Upper lobe of right lung (tissue), 1 donor: Measurements from ENCODE around the gene CDH4. TPM values are rescaled to one million over a fixed set of nuclear protein-coding genes. Genes with fewer than 3 reads are reported as not detected.

Experiments
- ATAC-seq: fragments of 200-7000 bp; cut with Tn5 transposase; one replicate; pipeline ENCODE4 v1.9.1; 2020; ENCODE audit warnings: mild to moderate bottlenecking, moderate library complexity
- DNase-seq: peaks from one replicate; pipeline ENCODE4 v3.0.0-alpha.2; 2020
- H3K27ac ChIP-seq: fragments of 200-600 bp; one replicate; pipeline ENCODE4 v1.8.0; 2022
- H3K27me3 ChIP-seq: fragments of 200-600 bp; one replicate; pipeline ENCODE4 v1.8.0; 2022; ENCODE audit warnings: mild to moderate bottlenecking
- H3K36me3 ChIP-seq: fragments of 200-600 bp; one replicate; pipeline ENCODE4 v1.8.0; 2022
- H3K4me1 ChIP-seq: fragments of 200-600 bp; one replicate; pipeline ENCODE4 v1.8.0; 2022
- H3K4me3 ChIP-seq: fragments of 200-600 bp; one replicate; pipeline ENCODE4 v1.8.0; 2022; ENCODE audit warnings: mild to moderate bottlenecking
- H3K9me3 ChIP-seq: fragments of 200-600 bp; one replicate; pipeline ENCODE4 v1.8.0; 2022
- intact Hi-C: fragments of 100-400 bp; cut with DNase I; formaldehyde crosslinking; loops from one replicate; pipeline ENCODE4 v1.11.0; 2022
- total RNA-seq: library from RNA; stranded (reverse); fragmentation: NEBNext Ultra II Directional; extraction: Animal tissue kit (Norgen Biotek cat#: 25700); gene quantifications from one replicate; pipeline ENCODE4 v1.2.1, GENCODE V29; 2021
- TF ChIP-seq, protein P1 (sequence below): fragments of 200-600 bp; IDR thresholded peaks from one replicate; pipeline ENCODE4 v1.8.0; 2022; ENCODE audit warnings: antibody characterized with exemption
- donor health status: DM: no; HTN: yes; CAD: no; lungs with severe emphysema.

CDH4 gene
- total RNA-seq, 1 donor from 2014 or later, result 0.23 TPM

DNA sequence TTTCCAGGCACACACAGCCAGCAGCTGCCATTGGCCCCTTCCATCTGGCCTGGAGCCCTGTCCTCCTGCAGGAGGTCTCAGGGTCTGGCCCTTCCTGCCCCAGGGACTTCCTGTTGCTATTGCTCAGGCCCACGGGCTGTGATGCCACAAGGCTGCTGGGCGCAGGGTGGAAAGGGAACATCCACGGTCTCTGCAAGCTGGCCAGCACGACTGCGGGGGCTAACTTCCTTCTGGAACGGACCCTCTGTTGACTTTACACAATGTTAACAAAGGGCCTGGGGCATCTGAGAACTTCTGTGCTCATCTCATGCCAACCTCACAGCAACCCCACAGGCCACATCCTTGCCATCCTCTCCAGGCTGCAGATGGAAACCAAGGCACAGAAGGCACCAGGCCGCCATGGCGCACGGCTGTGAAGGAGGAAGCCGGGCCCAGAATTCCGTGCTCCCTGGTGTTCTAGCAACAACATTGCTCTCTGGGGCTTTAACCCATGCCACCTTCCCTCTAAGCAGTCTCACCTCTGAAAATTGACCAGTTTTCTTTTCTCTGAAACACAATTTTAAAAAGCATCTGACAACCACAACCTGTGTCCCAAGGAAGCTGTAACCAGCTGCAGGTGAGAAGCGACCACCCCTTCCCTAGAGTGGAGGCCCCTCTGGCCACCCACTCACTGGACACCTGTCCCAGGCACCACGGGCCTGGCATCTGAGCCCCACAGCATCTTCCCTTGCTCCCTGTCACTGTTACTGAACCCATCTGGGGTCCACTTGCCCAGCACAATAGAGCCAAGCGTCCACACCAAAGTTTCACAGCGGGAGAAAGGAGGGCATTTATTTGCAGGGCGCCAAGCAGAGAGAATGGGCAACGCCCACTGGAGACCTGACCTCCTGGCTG, 261.3 kb downstream of the CDH4 start:
- ATAC-seq, result no peak
- H3K9me3 ChIP-seq, result no peaks in the 10 kb centered on the region
- H3K27me3 ChIP-seq, result no peaks in the 10 kb centered on the region
- intact Hi-C loops, result no loop called here
- H3K36me3 ChIP-seq, result no peaks in the 10 kb centered on the region
- H3K4me3 ChIP-seq, result no peak overlapping the region
- peak; percentile 46 for DNase-seq
- no peak overlapping the region for H3K27ac ChIP-seq
- TF ChIP-seq, protein P1, sequence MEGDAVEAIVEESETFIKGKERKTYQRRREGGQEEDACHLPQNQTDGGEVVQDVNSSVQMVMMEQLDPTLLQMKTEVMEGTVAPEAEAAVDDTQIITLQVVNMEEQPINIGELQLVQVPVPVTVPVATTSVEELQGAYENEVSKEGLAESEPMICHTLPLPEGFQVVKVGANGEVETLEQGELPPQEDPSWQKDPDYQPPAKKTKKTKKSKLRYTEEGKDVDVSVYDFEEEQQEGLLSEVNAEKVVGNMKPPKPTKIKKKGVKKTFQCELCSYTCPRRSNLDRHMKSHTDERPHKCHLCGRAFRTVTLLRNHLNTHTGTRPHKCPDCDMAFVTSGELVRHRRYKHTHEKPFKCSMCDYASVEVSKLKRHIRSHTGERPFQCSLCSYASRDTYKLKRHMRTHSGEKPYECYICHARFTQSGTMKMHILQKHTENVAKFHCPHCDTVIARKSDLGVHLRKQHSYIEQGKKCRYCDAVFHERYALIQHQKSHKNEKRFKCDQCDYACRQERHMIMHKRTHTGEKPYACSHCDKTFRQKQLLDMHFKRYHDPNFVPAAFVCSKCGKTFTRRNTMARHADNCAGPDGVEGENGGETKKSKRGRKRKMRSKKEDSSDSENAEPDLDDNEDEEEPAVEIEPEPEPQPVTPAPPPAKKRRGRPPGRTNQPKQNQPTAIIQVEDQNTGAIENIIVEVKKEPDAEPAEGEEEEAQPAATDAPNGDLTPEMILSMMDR, result no peak
- no peaks in the 10 kb centered on the region for H3K4me1 ChIP-seq

DNA sequence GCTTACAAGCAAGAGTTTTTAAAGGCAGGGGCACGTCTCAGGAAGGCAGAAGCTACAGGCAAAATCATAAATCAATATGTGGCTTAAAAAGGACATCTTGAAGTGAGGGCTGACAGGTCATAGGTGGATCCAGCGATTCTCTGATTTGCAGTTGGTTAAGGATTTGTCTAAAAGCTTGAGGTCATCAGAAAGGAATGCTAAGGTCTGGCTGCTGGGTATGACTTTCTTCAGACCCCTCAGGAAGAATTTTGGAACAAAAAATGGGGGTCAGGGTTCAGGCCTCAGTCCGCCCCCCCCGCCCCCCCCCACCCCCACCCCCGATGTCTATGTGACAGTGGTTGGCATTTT, 261.9 kb downstream of the CDH4 start:
- TF ChIP-seq, protein P1, result no peak
- no peaks in the 10 kb centered on the region for H3K4me1 ChIP-seq
- H3K27ac ChIP-seq, result no peak overlapping the region
- intact Hi-C loops, result no loop called here
- ATAC-seq (no peak), DNase-seq (no peak)
- H3K27me3 ChIP-seq, result no peaks in the 10 kb centered on the region
- no peaks in the 10 kb centered on the region for H3K9me3 ChIP-seq
- H3K4me3 ChIP-seq, result no peak overlapping the region
- no peaks in the 10 kb centered on the region for H3K36me3 ChIP-seq

DNA sequence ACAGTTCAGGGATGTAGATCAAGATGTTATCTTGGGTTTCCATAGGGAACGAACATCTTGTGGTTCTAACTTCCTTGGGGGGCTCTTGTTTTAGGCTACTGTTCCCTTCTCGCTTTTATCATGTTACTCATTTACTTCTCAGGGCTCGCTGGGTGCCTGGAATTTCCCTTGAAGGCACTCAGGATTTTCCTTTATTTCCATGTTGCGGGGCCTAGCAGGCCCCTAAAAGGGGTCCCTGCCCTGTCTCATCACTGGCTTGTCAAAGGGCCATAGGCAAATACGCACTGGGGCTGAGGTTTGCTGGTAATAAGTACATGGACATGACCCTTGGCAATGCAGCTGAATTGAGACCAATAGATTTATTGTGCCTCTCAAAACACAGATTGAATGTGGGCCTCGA, 262.3 kb downstream of the CDH4 start:
- Histone ChIP-seq H3K4me3 (no peak overlapping the region), H3K9me3 (no peaks in the 10 kb centered on the region), H3K27me3 (no peaks in the 10 kb centered on the region), H3K27ac (no peak overlapping the region), H3K4me1 (no peaks in the 10 kb centered on the region), H3K36me3 (no peaks in the 10 kb centered on the region)
- TF ChIP-seq, protein P1, result no peak
- DNase-seq, result peak; percentile 21
- ATAC-seq, result no peak
- intact Hi-C loops, result no loop called here

DNA sequence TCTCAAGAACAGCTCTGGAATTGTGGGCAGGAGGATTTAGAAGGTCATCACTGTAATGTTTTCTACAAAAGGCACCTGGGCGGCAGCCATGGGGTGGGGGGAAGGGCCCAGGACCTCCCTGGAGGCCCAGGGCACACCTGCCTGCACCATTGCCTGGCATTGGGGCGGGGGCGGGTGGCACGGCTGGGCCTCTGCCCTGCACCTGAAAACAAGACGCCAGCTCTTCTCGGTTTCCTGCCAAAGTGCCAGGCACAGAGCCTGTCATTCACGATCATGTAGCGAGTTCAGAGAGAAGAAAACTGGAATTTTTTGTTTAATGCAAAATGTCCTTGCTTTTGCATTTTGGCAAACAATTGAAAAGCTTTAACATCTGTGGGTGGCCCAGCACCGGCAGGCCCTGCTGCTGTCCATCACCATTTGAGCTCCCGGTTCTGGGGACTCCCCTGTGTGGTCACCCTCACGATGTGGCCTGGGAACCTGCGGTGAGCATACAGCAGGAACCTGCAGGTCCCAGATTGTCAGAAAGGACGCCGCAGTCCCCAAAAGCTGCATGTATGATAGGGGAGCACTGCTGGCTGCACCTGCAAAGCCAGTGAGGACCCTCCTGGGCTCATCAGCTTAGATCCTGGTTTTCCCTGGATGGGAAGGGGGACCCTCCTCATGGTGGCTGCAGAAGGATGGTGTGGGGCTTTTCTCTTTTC, 262.9 kb downstream of the CDH4 start:
- DNase-seq, result peak; percentile 28
- H3K27me3 ChIP-seq, result no peaks in the 10 kb centered on the region
- no peak for ATAC-seq
- H3K27ac ChIP-seq, result no peak overlapping the region
- no peaks in the 10 kb centered on the region for H3K36me3 ChIP-seq
- no peaks in the 10 kb centered on the region for H3K9me3 ChIP-seq
- no peak overlapping the region for H3K4me3 ChIP-seq
- TF ChIP-seq, protein P1, result no peak
- no peaks in the 10 kb centered on the region for H3K4me1 ChIP-seq
- intact Hi-C loops, result no loop called here

DNA sequence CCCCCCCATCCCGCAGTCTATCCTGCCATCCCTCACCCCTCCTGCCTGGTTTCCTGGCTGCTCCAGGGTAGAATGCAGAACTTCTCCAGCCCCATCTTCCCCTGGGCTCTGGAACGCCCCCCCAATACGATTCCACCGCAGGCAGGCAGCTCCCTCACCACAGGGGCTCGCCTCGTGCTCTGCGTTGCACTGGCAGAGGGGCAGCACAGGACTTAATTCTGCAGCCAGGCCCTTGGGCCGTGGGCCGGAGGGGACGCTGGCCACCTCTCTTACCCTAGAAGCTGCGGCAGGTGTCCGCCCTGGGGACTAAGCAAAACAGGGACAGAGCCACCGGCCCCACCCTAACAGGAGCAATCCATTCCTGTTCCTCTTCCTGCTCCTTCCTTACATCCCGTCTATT, 263.9 kb downstream of the CDH4 start:
- Histone ChIP-seq H3K4me3 (no peak overlapping the region), H3K27me3 (no peaks in the 10 kb centered on the region), H3K4me1 (no peaks in the 10 kb centered on the region), H3K36me3 (no peaks in the 10 kb centered on the region), H3K27ac (no peak overlapping the region), H3K9me3 (no peaks in the 10 kb centered on the region)
- ATAC-seq, result no peak
- intact Hi-C loops, result no loop called here
- no peak for DNase-seq
- TF ChIP-seq, protein P1, result no peak
